HCT116 (cell line): ENCODE results near the gene AKAP13. TPM values are rescaled to one million over a fixed set of nuclear protein-coding genes. Genes with fewer than 3 reads are reported as not detected.

ENCODE experiments used
- ATAC-seq: fragments of 200-7000 bp; cut with Tn5 transposase; 2 replicates; pipeline ENCODE4 v1.9.1; 2020; ENCODE audit warnings: mild to moderate bottlenecking, moderate library complexity
- BruUV-seq: library from RNA; stranded (reverse); fragments of 400-500 nt; replicated peaks from 2 replicates; lab custom pipeline; 2021; lab: Mats Ljungman, UMichigan
- CTCF ChIA-PET: fragments of 300-600 bp; sonication (Branson Sonifier 250); formaldehyde crosslinking; loops from one replicate; lab custom pipeline; 2021; ENCODE audit warnings: antibody characterized with exemption; lab: Charles Lee
- POLR2A ChIA-PET: fragments of 300-600, 350-600 bp; sonication (Branson Sonifier 250); formaldehyde crosslinking; loops from one replicate; lab custom pipeline; 2021; ENCODE audit warnings: antibody characterized with exemption; lab: Charles Lee
- RAD21 ChIA-PET, 2 experiments: fragments of 300-600 bp; sonication (Branson Sonifier 250); formaldehyde crosslinking; loops; one replicate each; lab custom pipeline; 2023; ENCODE audit warnings: low total read pairs in 2 of 2; ENCODE audit not compliant: uncharacterized antibody in 2 of 2, unreplicated experiment in 2 of 2, low non-redundant PET in 1 of 2; lab: Charles Lee
- DNase-seq: peaks from one replicate; pipeline ENCODE4 v3.0.0-alpha.2; 2010; ENCODE audit warnings: low read depth, low spot score
- H2AFZ ChIP-seq: fragments of 200-600 bp; shearing (Covaris generic), sonication (generic); 2 replicates; pipeline ENCODE4 v1.6.1; 2017; ENCODE audit warnings: low read depth, mixed run types, mixed read lengths, antibody characterized with exemption, low read length; ENCODE audit not compliant: poor library complexity, severe bottlenecking
- H3K27ac ChIP-seq: 2 replicates; pipeline ENCODE4 v1.5.1; 2012; ENCODE audit warnings: low read depth, low read length
- H3K27me3 ChIP-seq: fragments of 200-600 bp; sonication (generic); 2 replicates; pipeline ENCODE4 v1.6.1; 2016; ENCODE audit warnings: mixed run types, low read length, mixed read lengths; ENCODE audit not compliant: insufficient read depth
- H3K36me3 ChIP-seq, 2 experiments: fragments of 200-500 bp in 1 of 2; fragments of 200-600 bp in 1 of 2; sonication (Bioruptor generic) in 1 of 2; sonication (generic) in 1 of 2; 2 replicates each; pipeline versions ENCODE4 v1.5.1 to v1.6.1; 2014 to 2016; ENCODE audit warnings: low read length in 2 of 2, inconsistent platforms in 1 of 2, mixed read lengths in 1 of 2, mixed run types in 1 of 2; ENCODE audit not compliant: insufficient read depth in 2 of 2, control insufficient read depth in 1 of 2
- H3K4me1 ChIP-seq, 2 experiments: fragments of 200-600 bp in 1 of 2; sonication (generic) in 1 of 2; 2 replicates each; pipeline versions ENCODE4 v1.5.1 to v1.6.1; 2012 to 2017; ENCODE audit warnings: low read length in 2 of 2, inconsistent platforms in 1 of 2, mild to moderate bottlenecking in 1 of 2, mixed read lengths in 1 of 2, mixed run types in 1 of 2, moderate library complexity in 1 of 2; ENCODE audit not compliant: insufficient read depth in 2 of 2, control insufficient read depth in 1 of 2
- H3K4me2 ChIP-seq: fragments of 200-600 bp; sonication (generic); 2 replicates; pipeline ENCODE4 v1.6.1; 2017; ENCODE audit warnings: mixed run types, low read length, mixed read lengths
- H3K4me3 ChIP-seq, 2 experiments: fragments of 200-600 bp in 1 of 2; sonication (generic) in 1 of 2; replicated peaks in 1 of 2; 2 replicates each; pipeline ENCODE4 v1.5.1; 2011 to 2016; ENCODE audit warnings: low read length in 2 of 2, control low read depth in 1 of 2, low read depth in 1 of 2, mild to moderate bottlenecking in 1 of 2, mixed read lengths in 1 of 2, mixed run types in 1 of 2
- H3K79me2 ChIP-seq: fragments of 200-600 bp; sonication (generic); 2 replicates; pipeline ENCODE4 v1.6.1; 2017; ENCODE audit warnings: mild to moderate bottlenecking, mixed run types, low read length, moderate library complexity, mixed read lengths; ENCODE audit not compliant: insufficient read depth
- H3K9ac ChIP-seq: fragments of 200-600 bp; sonication (generic); 2 replicates; pipeline ENCODE4 v1.6.1; 2016; ENCODE audit warnings: low read length, mixed read lengths
- H3K9me2 ChIP-seq: fragments of 200-600 bp; sonication (generic), shearing (Covaris generic); 2 replicates; pipeline ENCODE4 v1.6.1; 2017; ENCODE audit warnings: mixed run types, mild to moderate bottlenecking, moderate library complexity; ENCODE audit not compliant: insufficient read depth
- H3K9me3 ChIP-seq, 2 experiments: fragments of 200-500 bp in 1 of 2; fragments of 200-600 bp in 1 of 2; sonication (Bioruptor generic) in 1 of 2; sonication (generic) in 1 of 2; 2 replicates each; pipeline ENCODE4 v1.6.1; 2014 to 2017; ENCODE audit warnings: low read length in 2 of 2, mixed read lengths in 2 of 2, inconsistent platforms in 1 of 2, low read depth in 1 of 2, mild to moderate bottlenecking in 1 of 2, mixed run types in 1 of 2, moderate library complexity in 1 of 2; ENCODE audit not compliant: control insufficient read depth in 1 of 2, insufficient read depth in 1 of 2
- H4K20me1 ChIP-seq: fragments of 200-600 bp; sonication (generic), shearing (Covaris generic); 2 replicates; pipeline ENCODE4 v1.6.1; 2017; ENCODE audit warnings: mixed run types, mild to moderate bottlenecking, moderate library complexity; ENCODE audit not compliant: insufficient read depth
- ATF3 ChIP-seq: IDR thresholded peaks from 2 replicates; pipeline ENCODE4 v1.6.1; 2012
- CBX3 ChIP-seq: IDR thresholded peaks from 2 replicates; pipeline ENCODE4 v1.6.1; 2012; ENCODE audit warnings: low read depth
- CEBPB ChIP-seq: IDR thresholded peaks from 2 replicates; pipeline ENCODE4 v1.6.1; 2012; ENCODE audit warnings: low read depth
- CTCF ChIP-seq, 3 experiments: fragments of 200-600 bp in 1 of 3; sonication (generic) in 1 of 3; IDR thresholded peaks in 2 of 3; conservative IDR thresholded peaks in 1 of 3; 2 replicates each; pipeline ENCODE4 v1.5.1; 2012 to 2017; ENCODE audit warnings: low read depth in 2 of 3, low read length in 2 of 3, antibody characterized with exemption in 1 of 3, borderline replicate concordance in 1 of 3, control low read depth in 1 of 3, mild to moderate bottlenecking in 1 of 3, mixed read lengths in 1 of 3, mixed run types in 1 of 3, moderate library complexity in 1 of 3; ENCODE audit not compliant: insufficient read depth in 1 of 3
- EGR1 ChIP-seq: IDR thresholded peaks from 2 replicates; pipeline ENCODE4 v1.6.1; 2012; ENCODE audit warnings: low read depth
- ELF1 ChIP-seq: IDR thresholded peaks from 2 replicates; pipeline ENCODE4 v1.6.1; 2012; ENCODE audit warnings: low read depth, borderline replicate concordance
- EZH2 ChIP-seq: fragments of 200-600 bp; sonication (generic); IDR thresholded peaks from 2 replicates; pipeline ENCODE4 v1.6.1; 2017; ENCODE audit warnings: antibody characterized with exemption, mixed run types
- EZH2phosphoT487 ChIP-seq: fragments of 200-600 bp; IDR thresholded peaks from 2 replicates; pipeline ENCODE4 v1.6.1; 2018; ENCODE audit warnings: antibody characterized with exemption, borderline replicate concordance
- FOSL1 ChIP-seq: IDR thresholded peaks from 2 replicates; pipeline ENCODE4 v1.6.1; 2012; ENCODE audit warnings: low read depth
- JUND ChIP-seq: IDR thresholded peaks from 2 replicates; pipeline ENCODE4 v1.6.1; 2012
- POLR2A ChIP-seq: IDR thresholded peaks from 2 replicates; pipeline ENCODE4 v1.7.0; 2011; ENCODE audit warnings: borderline replicate concordance; ENCODE audit not compliant: insufficient read depth, insufficient read length; ENCODE audit errors: extremely low read depth
- POLR2AphosphoS5 ChIP-seq: IDR thresholded peaks from 2 replicates; pipeline ENCODE4 v1.6.1; 2011; ENCODE audit warnings: mild to moderate bottlenecking, low read depth, low read length, moderate library complexity
- RAD21 ChIP-seq: IDR thresholded peaks from 2 replicates; pipeline ENCODE4 v1.6.1; 2012; ENCODE audit warnings: low read depth, mild to moderate bottlenecking
- SIN3A ChIP-seq: IDR thresholded peaks from 2 replicates; pipeline ENCODE4 v1.6.1; 2012; ENCODE audit warnings: low read depth
- ZFX ChIP-seq: fragments of 450-650 bp; IDR thresholded peaks from 2 replicates; pipeline ENCODE4 v1.6.1; 2017
- ZNF274 ChIP-seq: fragments of 200-500 bp; sonication (Bioruptor generic); IDR thresholded peaks from 2 replicates; pipeline ENCODE4 v1.6.1; 2014; ENCODE audit warnings: mild to moderate bottlenecking, low read depth, low read length, inconsistent platforms
- intact Hi-C: fragments of 100-400 bp; cut with micrococcal nuclease; formaldehyde crosslinking; loops from 2 replicates; pipeline ENCODE4 v1.10.0; 2022
- total RNA-seq: library from RNA; stranded (reverse); gene quantifications from one replicate; pipeline ENCODE4 v1.2.1, GENCODE V29; 2021; ENCODE audit not compliant: unreplicated experiment
- TF ChIP-seq, protein P1 (sequence below): IDR thresholded peaks from 2 replicates; pipeline ENCODE4 v1.6.1; 2011; ENCODE audit warnings: mild to moderate bottlenecking, low read length, moderate library complexity; ENCODE audit not compliant: insufficient replicate concordance; ENCODE audit errors: extremely low read depth

AKAP13 gene
- total RNA-seq, 1 experiment from 2014 or later = 43.1 TPM

- ATAC-seq (no peak), DNase-seq (no peak)
- no peaks in the 10 kb centered on the region for H4K20me1 ChIP-seq
- no peak overlapping the region for H3K9ac ChIP-seq
- intact Hi-C loops = no loop called here
- no peak overlapping the region for H3K4me2 ChIP-seq
- no peak overlapping the region for H3K4me3 ChIP-seq
- no peaks in the 10 kb centered on the region for H3K9me3 ChIP-seq
- no peaks in the 10 kb centered on the region for H3K4me1 ChIP-seq
- ChIA-PET CTCF (no interaction called here), RAD21 (no interaction called here), POLR2A (no interaction called here)
- no peaks in the 10 kb centered on the region for H3K27me3 ChIP-seq
- H3K27ac ChIP-seq = no peak overlapping the region
- no peaks in the 10 kb centered on the region for H3K79me2 ChIP-seq
- no peak overlapping the region for H2AFZ ChIP-seq
- no peaks in the 10 kb centered on the region for H3K9me2 ChIP-seq
- no TSS peak for BruUV-seq
- TF ChIP-seq EZH2 (no peak), CBX3 (no peak), ZFX (no peak), RAD21 (no peak), SIN3A (no peak), POLR2AphosphoS5 (no peak), ATF3 (no peak), ZNF274 (no peak), EGR1 (no peak), EZH2phosphoT487 (no peak), POLR2A (no peak), ELF1 (no peak), JUND (no peak), CTCF (IDR thresholded peaks at IDR 0.05 in 2 of 3, conservative IDR thresholded peaks at IDR 0.05 in 1 of 3; ENCODE audit: borderline replicate concordance in 1 of 3, insufficient read depth in 1 of 3, low read depth in 2 of 3, low read length in 2 of 3) (no peak), FOSL1 (no peak), CEBPB (no peak)
- TF ChIP-seq, protein P1, sequence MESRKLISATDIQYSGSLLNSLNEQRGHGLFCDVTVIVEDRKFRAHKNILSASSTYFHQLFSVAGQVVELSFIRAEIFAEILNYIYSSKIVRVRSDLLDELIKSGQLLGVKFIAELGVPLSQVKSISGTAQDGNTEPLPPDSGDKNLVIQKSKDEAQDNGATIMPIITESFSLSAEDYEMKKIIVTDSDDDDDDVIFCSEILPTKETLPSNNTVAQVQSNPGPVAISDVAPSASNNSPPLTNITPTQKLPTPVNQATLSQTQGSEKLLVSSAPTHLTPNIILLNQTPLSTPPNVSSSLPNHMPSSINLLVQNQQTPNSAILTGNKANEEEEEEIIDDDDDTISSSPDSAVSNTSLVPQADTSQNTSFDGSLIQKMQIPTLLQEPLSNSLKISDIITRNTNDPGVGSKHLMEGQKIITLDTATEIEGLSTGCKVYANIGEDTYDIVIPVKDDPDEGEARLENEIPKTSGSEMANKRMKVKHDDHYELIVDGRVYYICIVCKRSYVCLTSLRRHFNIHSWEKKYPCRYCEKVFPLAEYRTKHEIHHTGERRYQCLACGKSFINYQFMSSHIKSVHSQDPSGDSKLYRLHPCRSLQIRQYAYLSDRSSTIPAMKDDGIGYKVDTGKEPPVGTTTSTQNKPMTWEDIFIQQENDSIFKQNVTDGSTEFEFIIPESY = no peak
- no peaks in the 10 kb centered on the region for H3K36me3 ChIP-seq
These were observed 182.4 kb downstream of the AKAP13 start for GRCh38 chr15:85562824-85563223.
